Spleen (tissue), 11 donors: ENCODE data around the gene ZNF414. TPM values are rescaled to one million over a fixed set of nuclear protein-coding genes. Genes with fewer than 3 reads are reported as not detected.
A peak's percentile ranks its signal among the peaks of the same experiment; 100 is the strongest.
"Not testable (repeated sequence)": the region's sequence is repeated elsewhere in the genome, so short reads cannot be mapped to it uniquely, and the experiment has no call there.

ENCODE experiments used
- DNase-seq: peaks from one replicate; pipeline ENCODE4 v3.0.0-alpha.2; 2020
- H3K27ac ChIP-seq, 8 donors: fragments of 200-600 bp; sonication (generic) in 7 of 8; 1 replicate in 4 of 8; 2 replicates in 4 of 8; pipeline versions ENCODE4 v1.5.0 to v1.8.0; 2016 to 2021; ENCODE audit warnings: inconsistent platforms in 4 of 8, mild to moderate bottlenecking in 4 of 8, moderate library complexity in 1 of 8
- H3K27me3 ChIP-seq, 7 donors: fragments of 200-600 bp; sonication (generic) in 6 of 7; replicated peaks in 1 of 7; 1 replicate in 4 of 7; 2 replicates in 3 of 7; pipeline versions ENCODE4 v1.5.0 to v1.8.0; 2016 to 2021; ENCODE audit warnings: inconsistent platforms in 3 of 7, mild to moderate bottlenecking in 1 of 7
- H3K36me3 ChIP-seq, 6 donors: fragments of 200-600 bp; sonication (generic) in 5 of 6; 1 replicate in 4 of 6; 2 replicates in 2 of 6; pipeline versions ENCODE4 v1.5.0 to v1.8.0; 2016 to 2021; ENCODE audit warnings: inconsistent platforms in 2 of 6
- H3K4me1 ChIP-seq, 6 donors: fragments of 200-600 bp; sonication (generic) in 5 of 6; 1 replicate in 3 of 6; 2 replicates in 3 of 6; pipeline versions ENCODE4 v1.5.0 to v1.8.0; 2016 to 2021; ENCODE audit warnings: inconsistent platforms in 3 of 6
- H3K4me3 ChIP-seq, 8 donors: fragments of 200-600 bp; sonication (generic) in 7 of 8; 1 replicate in 4 of 8; 2 replicates in 4 of 8; pipeline versions ENCODE4 v1.5.0 to v1.8.0; 2016 to 2021; ENCODE audit warnings: inconsistent platforms in 4 of 8, mild to moderate bottlenecking in 4 of 8, moderate library complexity in 2 of 8
- H3K9me3 ChIP-seq, 8 donors: fragments of 200-600 bp; sonication (generic) in 7 of 8; 1 replicate in 4 of 8; 2 replicates in 4 of 8; pipeline versions ENCODE4 v1.5.0 to v1.8.0; 2016 to 2021; ENCODE audit warnings: inconsistent platforms in 4 of 8
- POLR2A ChIP-seq, 3 donors: fragments of 450-650 bp; IDR thresholded peaks; one replicate each; pipeline ENCODE4 v1.5.1; 2017; ENCODE audit warnings: antibody characterized with exemption in 3 of 3, mild to moderate bottlenecking in 1 of 3
- POLR2AphosphoS5 ChIP-seq, 3 donors: sonication (generic); formaldehyde crosslinking; IDR thresholded peaks; one replicate each; pipeline ENCODE4 v1.5.1; 2017; ENCODE audit warnings: antibody characterized with exemption in 3 of 3
- WGBS, 5 donors: extraction: QIAGEN DNeasy Blood & Tissue Kit in 3 of 5; methylation state at CpG; one replicate each; pipeline versions ENCODE4 v1.1.5 to v1.1.7; 2013 to 2018; 5-methylcytosine and 5-hydroxymethylcytosine counted together
- intact Hi-C: fragments of 100-400 bp; cut with DNase I; formaldehyde crosslinking; loops from one replicate; pipeline ENCODE4 v1.15.0; 2023; ENCODE audit warnings: low total_unique reads
- polyA plus RNA-seq, 3 donors: library from polyadenylated mRNA; stranded (reverse); fragments of 200-250 nt; gene quantifications; one replicate each; pipeline ENCODE4 v1.2.1, GENCODE V29; 2013
- total RNA-seq, 7 donors: library from RNA; depleted of rRNA in 3 of 7; stranded (reverse); fragments of >200 nt in 3 of 7; fragmentation: NEBNext Ultra II Directional in 4 of 7; extraction: Animal tissue kit (Norgen Biotek cat#: 25700) in 4 of 7; gene quantifications; one replicate each; pipeline versions ENCODE4 v1.1.0 to v1.2.1, GENCODE V29; 2016 to 2021
- TF ChIP-seq, protein P1 (sequence below), 11 experiments: fragments of 200-600 bp in 7 of 11; fragments of 450-650 bp in 4 of 11; sonication (generic) in 4 of 11; IDR thresholded peaks in 8 of 11; conservative IDR thresholded peaks in 3 of 11; 1 replicate in 7 of 11; 2 replicates in 4 of 11; pipeline versions ENCODE4 v1.4.0 to v1.8.0; 2016 to 2021; ENCODE audit warnings: antibody characterized with exemption in 11 of 11, inconsistent platforms in 4 of 11, mild to moderate bottlenecking in 1 of 11
- donor health status: healthy with polysubstance abuse.
- donor health status: DM: no; HTN: no; CAD: no; lungs with moderate emphysema.
- donor health status: DM: no; HTN: no; CAD: no.
- donor health status: Bipolar disorder and iron deficiency.
- donor health status: healthy.
- donor health status: DM: no; HTN: no; CAD: no.
- donor health status: DM: yes; HTN: yes; CAD: no.

Gene ZNF414
- total and polyA plus RNA-seq, 10 donors = 12.0 to 31.7 (median 23.8) TPM

- TF ChIP-seq, protein P1, sequence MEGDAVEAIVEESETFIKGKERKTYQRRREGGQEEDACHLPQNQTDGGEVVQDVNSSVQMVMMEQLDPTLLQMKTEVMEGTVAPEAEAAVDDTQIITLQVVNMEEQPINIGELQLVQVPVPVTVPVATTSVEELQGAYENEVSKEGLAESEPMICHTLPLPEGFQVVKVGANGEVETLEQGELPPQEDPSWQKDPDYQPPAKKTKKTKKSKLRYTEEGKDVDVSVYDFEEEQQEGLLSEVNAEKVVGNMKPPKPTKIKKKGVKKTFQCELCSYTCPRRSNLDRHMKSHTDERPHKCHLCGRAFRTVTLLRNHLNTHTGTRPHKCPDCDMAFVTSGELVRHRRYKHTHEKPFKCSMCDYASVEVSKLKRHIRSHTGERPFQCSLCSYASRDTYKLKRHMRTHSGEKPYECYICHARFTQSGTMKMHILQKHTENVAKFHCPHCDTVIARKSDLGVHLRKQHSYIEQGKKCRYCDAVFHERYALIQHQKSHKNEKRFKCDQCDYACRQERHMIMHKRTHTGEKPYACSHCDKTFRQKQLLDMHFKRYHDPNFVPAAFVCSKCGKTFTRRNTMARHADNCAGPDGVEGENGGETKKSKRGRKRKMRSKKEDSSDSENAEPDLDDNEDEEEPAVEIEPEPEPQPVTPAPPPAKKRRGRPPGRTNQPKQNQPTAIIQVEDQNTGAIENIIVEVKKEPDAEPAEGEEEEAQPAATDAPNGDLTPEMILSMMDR (IDR thresholded peaks at IDR 0.05 in 8 of 11, conservative IDR thresholded peaks at IDR 0.05 in 3 of 11) = no peak
- TF ChIP-seq POLR2A (IDR thresholded peaks at IDR 0.05) (no peak), POLR2AphosphoS5 (IDR thresholded peaks at IDR 0.05) (no peak)
- Histone ChIP-seq H3K9me3 (no peaks in the 10 kb centered on the region), H3K27me3 (no peaks in the 10 kb centered on the region), H3K36me3 (peaks cover 0 to 38% (median 24%) of the 10 kb centered on the region in 6 donors), H3K27ac (peak overlapping the region in 7 of 8 donors; percentile 72 to 99 (median 84)), H3K4me3 (no peak overlapping the region), H3K4me1 (peaks cover 13 to 58% (median 48%) of the 10 kb centered on the region in 6 donors)
- DNase-seq = no peak
- intact Hi-C loops = loop anchor here (10.0 kb wide), 1 partner anchor 164 kb away; no protein-coding TSS in a partner anchor
- 82 to 89% (median 85%) methylated on average over 11 of the region's 11 CpGs for WGBS, 5 donors
These were observed 4.6 kb upstream of the ZNF414 start for GRCh38 chr19:8518536-8518935.

- Histone ChIP-seq H3K27ac (peak overlapping the region; percentile 57 to 99 (median 84)), H3K9me3 (no peaks in the 10 kb centered on the region), H3K4me3 (peak overlapping the region in 1 of 8 donors; percentile 43), H3K27me3 (no peaks in the 10 kb centered on the region), H3K36me3 (peaks cover 0 to 31% (median 18%) of the 10 kb centered on the region in 6 donors), H3K4me1 (peaks cover 19 to 66% (median 55%) of the 10 kb centered on the region in 6 donors)
- peak in 1 of 3 donors; percentile 63 for TF ChIP-seq POLR2AphosphoS5 (IDR thresholded peaks at IDR 0.05)
- TF ChIP-seq, protein P1 (IDR thresholded peaks at IDR 0.05 in 8 of 11, conservative IDR thresholded peaks at IDR 0.05 in 3 of 11) = no peak
- TF ChIP-seq POLR2A (IDR thresholded peaks at IDR 0.05) = no peak
- intact Hi-C loops = loop anchor here (10.0 kb wide), 1 partner anchor 163 kb away; no protein-coding TSS in a partner anchor
- peak; percentile 85 for DNase-seq
- WGBS, 5 donors = 24 to 41% (median 32%) methylated on average over 9 to 10 of the region's 10 CpGs
These were observed 3.8 kb upstream of the ZNF414 start for GRCh38 chr19:8517551-8518442.

DNA sequence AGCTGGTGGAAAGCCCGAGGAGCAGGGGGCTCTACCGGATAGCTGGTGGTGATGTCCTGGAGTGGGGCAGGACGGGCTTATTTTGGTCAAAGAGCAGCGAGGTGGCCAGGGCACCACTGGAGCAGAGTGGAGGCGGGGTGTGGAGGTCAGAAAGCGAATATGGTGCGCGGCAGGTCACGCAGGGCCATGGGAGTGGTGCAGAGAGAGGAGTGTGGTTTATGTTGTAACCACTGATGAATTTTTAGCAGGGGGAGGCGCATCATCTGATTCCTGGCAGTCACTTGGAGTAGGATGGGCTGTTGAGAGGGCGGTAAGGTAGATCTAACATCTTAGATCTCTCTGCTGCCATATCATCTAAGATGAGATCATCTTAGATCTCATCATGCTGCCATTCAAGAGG, 1.4 kb upstream of the ZNF414 start:
- Histone ChIP-seq H3K4me1 (peaks cover 24 to 83% (median 67%) of the 10 kb centered on the region in 6 donors), H3K36me3 (peaks cover 0 to 26% (median 5%) of the 10 kb centered on the region in 6 donors), H3K27ac (peak overlapping the region in 7 of 8 donors; percentile 96 to 99 (median 99)), H3K27me3 (no peaks in the 10 kb centered on the region), H3K4me3 (peak overlapping the region in 1 of 8 donors; percentile 71), H3K9me3 (no peaks in the 10 kb centered on the region)
- DNase-seq = peak; percentile 85
- TF ChIP-seq POLR2AphosphoS5 (IDR thresholded peaks at IDR 0.05) (peak; percentile 35 to 75 (median 71)), POLR2A (IDR thresholded peaks at IDR 0.05) (no peak)
- intact Hi-C loops = loop anchor here (10.0 kb wide), 1 partner anchor 161 kb away; no protein-coding TSS in a partner anchor
- 48 to 71% (median 62%) methylated on average over 11 of the region's 11 CpGs for WGBS, 5 donors

DNA sequence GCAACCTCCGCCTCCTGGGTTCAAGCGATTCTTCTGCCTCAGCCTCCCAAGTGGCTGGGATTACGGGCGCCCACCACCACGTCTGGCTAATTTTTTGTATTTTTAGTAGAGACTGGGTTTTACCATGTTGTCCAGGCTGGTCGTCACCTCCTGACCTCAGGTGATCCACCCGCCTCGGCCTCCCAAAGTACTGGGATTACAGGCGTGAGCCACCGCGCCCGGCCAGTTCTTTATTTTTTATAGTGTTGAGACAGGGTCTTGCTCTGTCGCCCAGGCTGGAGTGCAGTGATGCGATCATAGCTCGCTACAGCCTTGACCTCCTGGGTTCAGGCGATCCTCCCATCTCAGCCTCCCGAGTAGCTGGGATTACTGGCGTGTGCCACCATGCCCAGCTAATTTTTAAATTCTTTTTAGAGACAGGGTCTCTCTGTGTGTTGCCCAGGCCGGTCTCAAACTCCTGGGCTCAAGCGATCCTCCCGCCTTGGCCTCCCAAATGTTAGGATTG, 590 bp upstream of the ZNF414 start:
- intact Hi-C loops = loop anchor here (10.0 kb wide), 1 partner anchor 160 kb away; no protein-coding TSS in a partner anchor
- H3K27ac ChIP-seq = peak overlapping the region; percentile 96 to 99 (median 98)
- peaks cover 24 to 80% (median 67%) of the 10 kb centered on the region in 6 donors for H3K4me1 ChIP-seq

More for the DNA sequence above, 590 bp upstream of the ZNF414 start:
- 71 to 81% (median 71%) methylated on average over 21 of the region's 21 CpGs for WGBS, 5 donors
- DNase-seq = peak; percentile 84
- not testable (repeated sequence) for H3K9me3 ChIP-seq, H3K27me3 ChIP-seq
- Histone ChIP-seq H3K36me3 (peaks cover 0 to 29% (median 5%) of the 10 kb centered on the region in 6 donors), H3K4me3 (peak overlapping the region; percentile 40 to 71 (median 56))
